HG02981 (cell line): ENCODE results near the gene BGLAP.

Experiments
- ATAC-seq: cut with Tn5 transposase; IDR thresholded peaks from one replicate; pipeline ENCODE4 v1.9.1; 2021; ENCODE audit warnings: mild to moderate bottlenecking, moderate library complexity; ENCODE audit not compliant: unreplicated experiment

BGLAP gene

DNA sequence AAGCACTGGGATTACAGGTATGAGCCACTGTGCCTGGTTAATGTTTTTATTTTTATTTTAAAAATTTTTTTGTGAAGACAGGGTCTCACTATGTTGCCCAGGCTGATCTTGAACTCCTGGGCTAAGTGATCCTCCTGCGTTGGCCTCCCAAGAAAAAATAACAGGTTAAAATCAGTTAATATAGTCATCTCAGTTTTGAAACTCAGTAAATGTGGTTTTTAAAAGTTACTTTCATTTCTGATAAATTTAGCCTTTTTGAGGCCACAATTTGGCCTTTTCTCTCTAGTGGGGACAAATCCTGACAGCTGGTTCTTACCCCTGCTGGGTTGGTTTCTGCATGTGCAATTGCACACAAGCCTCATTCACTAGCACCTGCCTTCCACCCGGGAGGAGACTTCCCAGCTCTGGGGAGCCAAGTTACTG is 15.9 kb upstream of the BGLAP start:
- ATAC-seq = peak; percentile 48

DNA sequence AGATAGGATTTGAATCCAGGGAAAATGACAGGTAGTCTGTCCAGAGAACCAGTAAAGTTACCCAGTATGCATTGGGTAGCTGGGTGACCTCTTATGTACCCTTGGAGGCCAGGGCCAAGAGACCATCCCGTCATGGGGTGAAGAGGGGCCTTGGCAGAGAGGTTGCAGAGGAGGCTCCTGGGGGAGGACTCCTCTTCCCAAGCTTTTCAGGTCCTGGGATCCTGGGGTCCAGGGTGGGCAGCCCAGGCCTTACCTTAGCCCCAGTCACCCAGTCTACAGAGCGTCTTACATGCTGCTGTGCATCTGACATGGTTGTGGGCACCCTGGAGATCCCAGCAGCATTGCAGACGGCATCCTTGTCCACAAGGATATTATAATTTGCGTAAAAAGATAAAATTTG is 15.2 kb upstream of the BGLAP start:
- ATAC-seq = no peak

DNA sequence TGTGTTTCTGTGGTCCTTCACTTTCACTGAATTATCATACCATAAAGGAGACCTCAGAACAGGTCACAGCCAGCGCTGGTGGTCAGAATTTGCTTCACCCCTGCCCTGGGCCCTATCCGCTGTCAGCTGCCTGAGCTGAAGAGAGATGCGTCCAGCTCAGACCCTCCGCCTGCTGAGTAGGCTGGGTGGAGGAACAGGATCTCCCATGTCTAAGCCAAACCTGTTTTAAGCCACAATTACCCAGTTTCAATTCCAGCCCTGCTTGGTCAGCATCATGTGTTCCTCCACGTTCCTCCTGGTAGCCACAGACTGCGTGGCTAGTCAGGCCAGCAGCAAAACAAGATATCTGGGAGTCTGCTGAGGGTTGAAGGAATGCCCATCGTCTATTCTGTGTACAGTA is 13.5 kb upstream of the BGLAP start:
- ATAC-seq = no peak

DNA sequence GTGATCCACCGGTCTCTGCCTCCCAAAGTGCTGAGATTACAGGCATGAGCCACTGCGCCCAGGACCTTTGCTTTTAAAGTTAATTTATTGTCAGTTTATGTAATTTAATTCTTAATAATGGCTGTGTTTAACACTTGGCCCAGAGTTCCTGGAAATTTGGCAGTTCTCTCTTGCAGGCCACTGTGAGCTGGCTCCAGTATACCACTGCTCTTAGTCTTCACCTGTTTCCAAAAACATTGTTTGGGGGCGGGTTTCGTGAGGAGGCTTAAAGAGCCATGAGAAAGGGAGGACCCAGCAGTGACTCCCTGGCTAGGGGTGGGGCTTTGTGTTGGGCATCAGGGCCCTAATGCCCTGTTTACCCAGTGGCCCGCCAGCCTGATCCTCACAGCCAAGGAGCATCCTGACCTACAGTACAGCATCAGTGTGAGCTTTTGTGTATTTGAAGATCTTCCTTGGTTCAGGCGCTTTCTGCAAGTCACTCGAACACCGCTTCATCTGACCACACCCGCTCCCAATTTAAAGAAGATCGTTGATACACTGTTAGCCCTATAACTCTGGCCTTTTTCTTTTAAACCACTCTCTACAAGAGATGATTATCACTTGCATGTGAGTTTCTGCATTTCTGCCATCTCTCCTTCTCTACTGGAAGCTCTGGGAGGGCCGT is 12.0 kb upstream of the BGLAP start:
- no peak for ATAC-seq

DNA sequence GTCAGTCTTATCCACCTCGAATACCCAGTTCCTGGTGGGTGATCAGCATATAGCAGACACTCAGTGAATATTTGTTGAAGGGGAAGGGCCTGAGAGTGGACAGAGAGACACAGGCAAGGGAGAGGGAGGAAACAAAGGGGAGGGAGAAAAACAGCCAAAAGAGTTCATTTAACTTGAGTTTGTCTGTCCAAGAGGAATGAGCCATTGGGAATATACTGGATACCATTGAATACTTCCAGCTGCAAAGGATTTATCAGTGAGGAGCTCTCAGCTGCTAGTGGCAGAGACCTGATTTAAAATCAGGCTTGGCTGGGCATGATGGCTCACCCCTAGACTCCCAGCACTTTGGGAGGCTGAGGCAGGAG is 11.5 kb upstream of the BGLAP start:
- no peak for ATAC-seq

DNA sequence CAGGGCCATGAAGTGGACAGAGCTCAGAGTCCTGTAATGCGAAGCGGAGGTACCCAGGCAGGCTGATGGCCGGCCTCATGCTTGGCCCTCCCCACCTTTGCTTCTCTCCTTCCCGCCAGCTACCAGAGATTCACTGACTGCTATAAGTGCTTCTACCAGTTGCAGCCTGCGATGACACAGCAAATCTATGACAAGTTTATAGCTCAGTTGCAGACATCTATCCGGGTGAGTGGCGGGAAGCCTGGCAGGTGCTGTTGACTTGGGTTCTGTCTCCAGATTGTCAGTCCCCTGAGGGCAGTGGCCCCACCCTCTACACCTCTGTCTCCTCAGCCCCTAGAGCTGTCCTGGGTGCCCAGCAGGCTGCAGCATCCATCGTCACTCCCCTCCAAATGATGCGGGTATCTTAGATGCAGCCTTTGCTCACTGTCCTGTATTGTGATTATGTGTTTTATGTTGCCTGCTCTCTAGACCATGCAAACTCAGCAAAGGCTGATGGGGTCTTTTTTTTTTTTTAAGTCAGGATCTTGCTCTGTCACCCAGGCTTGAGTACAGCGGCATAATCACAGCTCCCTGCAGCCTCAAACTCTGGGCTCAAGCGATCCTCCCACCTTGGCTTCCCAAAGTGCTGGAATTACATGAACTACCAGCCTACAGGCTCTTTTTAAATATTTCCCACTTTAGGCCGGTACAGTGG is 9.6 kb upstream of the BGLAP start:
- no peak for ATAC-seq

DNA sequence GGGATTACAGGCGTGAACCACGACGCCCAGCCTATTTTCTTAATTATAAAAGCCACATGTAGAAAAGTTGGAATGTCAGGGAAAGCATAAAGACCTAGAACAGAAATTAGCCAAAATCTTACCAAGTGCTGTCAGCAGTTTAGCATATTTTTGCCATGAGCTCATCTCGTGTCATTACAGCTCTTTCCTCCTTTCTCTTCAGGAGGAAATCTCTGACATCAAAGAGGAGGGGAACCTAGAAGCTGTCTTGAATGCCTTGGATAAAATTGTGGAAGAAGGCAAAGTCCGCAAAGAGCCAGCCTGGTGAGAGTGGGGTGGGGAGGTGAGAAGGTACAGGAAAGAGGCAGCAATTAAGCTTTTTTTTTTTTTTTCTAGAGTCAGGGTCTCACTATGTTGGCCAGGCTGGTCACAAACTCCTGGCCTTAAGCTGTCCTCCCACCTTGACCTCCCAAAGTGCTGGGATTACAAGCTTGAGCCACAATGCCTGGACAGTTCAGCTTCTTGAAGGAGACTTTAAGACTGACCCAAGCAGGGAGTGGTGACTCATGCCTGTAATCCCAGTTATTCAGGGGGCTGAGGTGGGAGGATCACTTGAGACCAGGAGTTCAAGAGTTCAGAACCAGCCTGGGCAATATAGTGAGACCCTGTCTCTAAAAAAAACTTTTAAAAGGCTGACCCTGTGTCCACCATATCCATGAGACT is 8.4 kb upstream of the BGLAP start:
- no peak for ATAC-seq

DNA sequence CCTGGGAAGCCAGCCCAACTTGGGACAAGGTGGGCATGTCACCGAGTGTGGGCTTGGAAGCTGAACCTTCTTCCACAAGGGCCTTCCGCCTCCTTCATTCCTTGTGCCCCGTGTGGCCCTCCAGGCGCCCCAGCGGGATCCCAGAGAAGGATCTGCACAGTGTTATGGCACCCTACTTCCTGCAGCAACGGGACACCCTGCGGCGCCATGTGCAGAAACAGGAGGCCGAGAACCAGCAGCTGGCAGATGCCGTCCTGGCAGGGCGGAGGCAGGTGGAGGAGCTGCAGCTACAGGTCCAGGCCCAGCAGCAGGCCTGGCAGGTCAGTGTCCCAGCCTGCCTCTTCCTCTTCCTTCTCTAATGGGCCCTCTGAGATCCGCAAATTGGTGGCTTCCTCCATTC is 5.8 kb upstream of the BGLAP start:
- ATAC-seq = no peak

DNA sequence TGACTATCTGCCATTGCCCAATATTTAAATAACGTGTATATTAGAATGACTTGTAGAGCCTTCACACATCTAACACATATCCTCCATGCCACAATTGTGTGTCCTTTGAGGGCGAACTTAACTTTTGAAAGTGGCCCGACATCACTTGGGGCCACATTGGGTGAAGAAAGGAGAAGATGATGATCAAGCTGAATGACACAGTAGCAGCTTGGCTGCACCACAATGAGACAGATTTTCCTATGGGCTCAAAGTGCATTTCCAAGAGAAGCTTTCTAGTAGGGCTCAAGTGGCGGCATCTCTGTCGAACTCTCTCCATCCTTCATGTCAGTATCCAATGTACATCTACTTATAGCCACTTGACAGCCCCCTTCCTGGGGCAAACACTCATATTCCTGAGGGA is 3.7 kb upstream of the BGLAP start:
- ATAC-seq = no peak

DNA sequence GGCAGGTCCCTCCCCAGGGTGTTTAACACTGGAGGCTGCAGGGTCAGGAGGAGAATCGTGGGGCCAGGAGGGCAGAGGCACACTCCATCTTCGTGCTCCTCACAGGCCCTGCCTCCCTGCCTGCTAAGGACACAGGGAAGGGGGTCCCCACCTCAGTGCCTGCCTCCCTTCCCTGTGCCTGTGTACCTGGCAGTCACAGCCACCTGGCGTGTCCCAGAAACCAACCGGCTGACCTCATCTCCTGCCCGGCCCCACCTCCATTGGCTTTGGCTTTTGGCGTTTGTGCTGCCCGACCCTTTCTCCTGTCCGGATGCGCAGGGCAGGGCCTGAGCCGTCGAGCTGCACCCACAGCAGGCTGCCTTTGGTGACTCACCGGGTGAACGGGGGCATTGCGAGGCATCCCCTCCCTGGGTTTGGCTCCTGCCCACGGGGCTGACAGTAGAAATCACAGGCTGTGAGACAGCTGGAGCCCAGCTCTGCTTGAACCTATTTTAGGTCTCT is 623 bp upstream of the BGLAP start:
- ATAC-seq = no peak

DNA sequence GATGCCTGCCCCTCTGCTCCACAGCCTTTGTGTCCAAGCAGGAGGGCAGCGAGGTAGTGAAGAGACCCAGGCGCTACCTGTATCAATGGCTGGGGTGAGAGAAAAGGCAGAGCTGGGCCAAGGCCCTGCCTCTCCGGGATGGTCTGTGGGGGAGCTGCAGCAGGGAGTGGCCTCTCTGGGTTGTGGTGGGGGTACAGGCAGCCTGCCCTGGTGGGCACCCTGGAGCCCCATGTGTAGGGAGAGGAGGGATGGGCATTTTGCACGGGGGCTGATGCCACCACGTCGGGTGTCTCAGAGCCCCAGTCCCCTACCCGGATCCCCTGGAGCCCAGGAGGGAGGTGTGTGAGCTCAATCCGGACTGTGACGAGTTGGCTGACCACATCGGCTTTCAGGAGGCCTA is 754 bp downstream of the BGLAP start:
- ATAC-seq = no peak

DNA sequence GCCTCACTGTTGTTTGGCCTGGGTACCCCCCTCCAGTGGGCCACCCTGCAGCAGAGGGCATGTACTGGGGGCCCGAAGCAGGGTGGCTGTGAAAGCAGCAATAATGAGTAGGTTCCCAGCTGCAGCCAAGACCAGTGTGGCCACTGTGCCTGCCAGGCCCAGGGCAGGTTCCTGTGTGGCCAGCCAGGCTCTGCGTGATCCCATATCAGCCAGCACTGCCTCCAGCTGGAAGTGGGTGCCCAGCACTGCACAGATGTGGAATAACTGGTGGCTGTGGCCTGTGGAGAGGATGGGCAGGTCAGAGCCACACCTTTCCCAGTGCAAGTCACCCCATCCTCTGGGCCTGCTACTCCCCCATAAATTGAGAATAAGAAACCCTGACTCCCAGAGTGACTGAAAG is 2.1 kb downstream of the BGLAP start:
- ATAC-seq = no peak

DNA sequence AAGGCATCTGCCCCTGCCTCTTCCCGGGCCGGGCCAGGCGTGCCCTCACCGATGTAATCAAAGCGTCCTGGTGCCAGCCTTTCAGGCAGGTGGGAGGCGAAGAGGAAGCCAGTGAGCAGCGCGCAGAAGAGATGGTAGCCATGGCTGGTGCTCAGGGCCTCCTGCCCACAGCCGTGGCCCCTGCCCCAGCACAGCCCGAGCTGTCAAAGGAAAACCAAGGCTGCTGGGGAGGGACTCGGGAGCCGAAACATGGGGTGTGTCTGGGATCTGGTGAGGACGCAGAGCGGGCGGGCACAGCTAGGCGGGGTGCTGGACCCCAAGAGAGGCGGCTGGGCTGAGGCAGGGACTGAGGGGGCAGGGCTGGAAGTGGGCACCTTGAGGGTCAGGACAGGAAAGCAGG is 2.7 kb downstream of the BGLAP start:
- no peak for ATAC-seq

DNA sequence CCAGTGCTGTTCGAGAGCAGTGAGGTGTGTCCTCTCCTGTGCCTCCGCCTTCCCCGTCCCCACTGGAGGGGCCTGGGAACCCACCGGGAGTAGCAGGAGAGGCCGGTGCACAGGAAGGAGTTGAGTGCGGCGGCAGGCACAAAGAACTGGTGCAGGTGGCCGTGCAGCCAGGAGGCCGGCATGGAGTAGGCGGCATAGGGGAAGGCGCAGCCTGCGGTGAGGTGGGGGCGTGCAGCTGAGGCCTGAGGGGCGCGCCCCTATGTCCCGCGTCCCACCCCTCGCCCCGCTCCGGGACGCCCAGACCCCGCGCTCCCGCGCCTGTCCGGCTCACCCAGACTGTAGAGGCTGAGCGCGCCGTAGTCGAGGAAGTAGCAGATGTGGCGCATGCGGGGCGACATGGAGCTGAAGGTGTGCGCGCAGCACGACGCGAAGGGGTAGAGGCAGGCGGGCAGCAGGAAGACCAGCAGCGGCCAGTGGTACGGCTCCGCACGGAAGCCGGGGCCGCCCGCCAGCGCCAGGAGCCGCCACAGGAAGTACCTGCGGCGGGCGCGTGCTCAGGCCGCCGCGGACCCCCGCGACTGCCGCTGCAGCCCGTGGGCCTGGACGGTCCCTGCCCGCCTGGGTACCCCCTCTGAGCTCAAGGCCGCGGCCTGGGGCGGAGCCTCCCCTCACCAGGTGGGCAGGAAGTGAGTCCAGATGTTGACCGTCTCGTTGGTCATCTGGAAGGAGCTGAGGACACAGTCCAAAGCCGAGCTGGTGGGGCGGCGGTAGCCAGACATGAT is 3.7 kb downstream of the BGLAP start:
- ATAC-seq = peak; percentile 40

DNA sequence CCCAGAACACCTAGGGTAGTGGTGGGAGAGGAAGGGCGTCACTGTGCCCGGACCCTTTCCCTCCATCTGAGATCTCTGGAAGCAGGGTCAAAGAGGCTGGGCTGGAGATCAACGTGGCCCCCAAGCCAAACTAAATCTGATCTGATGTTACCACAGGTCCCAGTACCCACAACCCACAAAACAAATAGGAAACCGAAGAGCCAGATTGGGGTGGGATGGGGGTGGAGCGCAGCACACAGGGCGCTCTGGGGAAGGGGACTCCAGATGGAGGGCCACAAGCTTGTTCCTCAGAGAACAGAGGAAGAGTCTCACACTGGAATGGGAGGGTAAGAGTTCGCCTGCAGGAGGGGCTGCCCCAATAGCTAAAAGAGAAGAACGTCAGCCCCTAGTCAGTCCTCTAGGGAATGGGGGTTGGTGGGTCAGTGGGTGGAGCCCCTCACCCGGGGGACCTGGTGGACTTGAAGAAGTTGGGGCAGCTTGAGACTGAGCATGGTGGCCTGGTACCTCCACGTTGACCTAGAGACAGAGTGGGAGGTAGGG is 4.3 kb downstream of the BGLAP start:
- ATAC-seq = no peak

DNA sequence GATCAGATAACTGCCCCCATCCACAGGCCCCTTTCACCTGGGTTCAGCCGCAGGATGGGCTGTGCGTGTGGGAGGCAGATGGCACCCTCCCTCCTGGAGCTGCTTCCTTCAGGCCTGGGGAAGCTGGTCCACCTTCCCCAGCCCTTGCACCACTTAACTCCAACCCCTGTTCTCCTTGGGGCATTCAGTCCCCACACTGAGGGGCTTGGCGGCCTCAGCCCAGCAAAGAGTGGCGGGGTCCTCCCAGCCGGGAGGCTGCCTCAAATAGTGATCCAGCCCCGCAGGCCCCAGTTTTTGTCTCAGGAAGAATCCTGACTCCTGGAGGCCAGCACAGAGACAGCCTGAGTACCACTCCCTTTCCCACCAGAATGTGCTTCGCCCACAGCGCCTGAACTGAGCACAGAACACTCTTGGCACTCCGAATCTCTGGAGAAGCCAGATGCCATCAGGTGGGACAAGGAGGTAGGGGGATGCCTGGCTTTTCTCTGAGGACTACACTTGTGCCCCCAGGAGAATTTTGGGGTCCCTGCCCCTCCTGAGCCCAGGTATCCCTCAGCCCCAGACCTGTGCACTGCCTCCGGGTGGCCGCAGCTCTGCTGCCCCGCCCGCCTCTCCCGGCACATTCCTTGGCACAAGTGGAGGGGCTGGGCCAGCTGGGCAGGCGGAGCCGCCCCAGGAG is 4.9 kb downstream of the BGLAP start:
- no peak for ATAC-seq

DNA sequence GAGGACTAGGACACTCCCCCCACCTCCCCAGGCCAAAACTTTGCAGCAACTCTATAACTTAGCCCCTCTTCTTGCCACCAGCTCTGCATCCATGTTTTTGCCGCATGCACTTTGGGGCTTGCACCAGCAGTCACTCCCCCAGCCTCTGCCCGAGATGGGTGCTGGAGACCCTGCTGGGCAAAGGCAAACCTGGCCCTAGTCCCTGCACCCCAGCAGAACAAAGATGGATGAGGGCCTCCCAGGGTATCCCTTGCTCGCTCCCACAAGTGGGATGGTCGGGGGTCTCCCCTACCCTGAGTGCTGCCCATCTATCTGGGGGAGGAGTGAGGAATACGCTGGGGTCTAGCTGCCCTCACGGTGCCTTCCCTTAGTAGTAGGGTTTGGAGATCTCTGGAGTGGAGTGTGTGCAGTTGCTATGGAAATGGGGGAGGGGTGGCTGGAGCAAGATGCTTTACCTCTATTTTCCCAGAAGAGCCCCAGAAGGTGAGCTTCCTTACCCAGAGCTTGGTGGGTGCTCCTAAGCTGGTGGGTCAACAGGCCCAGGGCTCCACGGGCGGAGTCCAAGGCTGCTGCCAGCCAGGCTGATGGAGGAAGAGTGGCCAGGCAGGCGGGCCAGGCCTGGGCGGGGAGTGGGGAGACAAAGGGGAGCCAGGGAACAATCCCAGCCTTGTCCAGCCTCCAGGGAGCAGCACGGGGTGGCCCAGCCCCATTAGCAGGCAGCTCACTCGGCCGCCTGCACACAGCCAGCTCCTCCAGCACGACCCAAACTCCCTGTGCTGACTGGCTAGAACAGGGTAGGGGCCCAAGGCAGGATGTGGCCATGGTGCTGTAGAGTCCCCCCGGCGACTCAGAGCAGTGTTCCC is 5.7 kb downstream of the BGLAP start, which contains the start of gene PAQR6:
TSS of gene PAQR6 (minus strand) at position 597 of the 863 bp plus-strand sequence. CDS start 1,325 bp downstream, outside the sequence.
- no peak for ATAC-seq

DNA sequence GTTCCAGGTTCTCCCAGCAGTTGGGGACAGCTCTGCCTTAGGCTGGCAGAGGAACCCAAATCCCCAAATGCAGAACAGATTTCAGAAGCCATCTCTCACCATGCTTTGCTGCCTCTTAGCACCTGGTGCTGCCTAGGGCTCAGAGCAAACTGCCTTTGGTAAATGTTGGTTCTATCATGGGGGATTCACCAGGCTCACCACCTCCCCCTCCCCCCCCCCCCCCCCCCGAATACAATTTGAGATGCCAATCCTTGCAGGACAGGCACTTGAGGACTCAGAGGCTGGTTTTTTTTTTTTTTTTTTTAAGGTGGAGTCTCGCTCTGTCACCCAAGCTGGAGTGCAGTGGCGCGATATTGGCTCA is 6.3 kb downstream of the BGLAP start:
- no peak for ATAC-seq

DNA sequence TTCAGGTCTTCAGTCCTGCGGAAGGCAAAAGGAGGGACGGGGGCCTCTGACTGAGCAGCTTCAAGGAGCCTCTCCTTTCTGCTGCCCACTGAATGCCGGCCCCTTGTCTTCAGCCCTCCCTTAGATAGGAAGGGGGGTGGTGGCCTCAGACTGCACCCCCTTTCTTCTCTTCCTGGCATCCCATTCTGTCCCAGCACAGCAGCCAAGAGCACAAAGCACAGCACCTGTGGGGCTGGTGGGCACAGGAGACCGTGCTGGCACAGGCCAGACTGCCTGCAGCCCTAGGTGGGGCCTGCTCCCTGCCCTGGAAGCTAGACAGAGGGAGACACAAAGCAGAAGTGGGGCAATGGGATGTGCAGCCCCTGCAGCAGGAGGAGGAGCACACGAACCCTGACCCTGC is 7.6 kb downstream of the BGLAP start:
- no peak for ATAC-seq

DNA sequence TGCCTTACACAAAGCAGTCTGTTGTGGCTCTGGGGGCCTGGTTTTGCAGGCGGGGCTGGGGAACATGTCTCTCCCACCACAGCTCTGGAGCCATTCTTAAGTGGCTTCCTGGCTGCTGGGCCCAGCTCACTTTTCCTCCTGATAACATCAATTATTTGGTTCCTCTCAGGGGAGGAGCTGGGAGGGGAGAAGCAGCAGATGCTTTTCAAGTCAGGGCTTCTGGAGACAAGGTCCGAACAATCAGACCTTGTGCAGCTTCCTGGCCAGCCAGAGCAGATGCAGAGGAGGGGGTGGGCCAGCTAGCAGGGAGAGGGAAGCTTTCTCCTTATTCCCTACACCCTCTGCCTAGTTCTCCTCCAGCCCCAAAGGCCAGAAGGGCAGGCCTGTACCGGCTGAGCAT is 9.5 kb downstream of the BGLAP start:
- no peak for ATAC-seq
